ENCODE results near the gene GSN.

GSN gene

DNA sequence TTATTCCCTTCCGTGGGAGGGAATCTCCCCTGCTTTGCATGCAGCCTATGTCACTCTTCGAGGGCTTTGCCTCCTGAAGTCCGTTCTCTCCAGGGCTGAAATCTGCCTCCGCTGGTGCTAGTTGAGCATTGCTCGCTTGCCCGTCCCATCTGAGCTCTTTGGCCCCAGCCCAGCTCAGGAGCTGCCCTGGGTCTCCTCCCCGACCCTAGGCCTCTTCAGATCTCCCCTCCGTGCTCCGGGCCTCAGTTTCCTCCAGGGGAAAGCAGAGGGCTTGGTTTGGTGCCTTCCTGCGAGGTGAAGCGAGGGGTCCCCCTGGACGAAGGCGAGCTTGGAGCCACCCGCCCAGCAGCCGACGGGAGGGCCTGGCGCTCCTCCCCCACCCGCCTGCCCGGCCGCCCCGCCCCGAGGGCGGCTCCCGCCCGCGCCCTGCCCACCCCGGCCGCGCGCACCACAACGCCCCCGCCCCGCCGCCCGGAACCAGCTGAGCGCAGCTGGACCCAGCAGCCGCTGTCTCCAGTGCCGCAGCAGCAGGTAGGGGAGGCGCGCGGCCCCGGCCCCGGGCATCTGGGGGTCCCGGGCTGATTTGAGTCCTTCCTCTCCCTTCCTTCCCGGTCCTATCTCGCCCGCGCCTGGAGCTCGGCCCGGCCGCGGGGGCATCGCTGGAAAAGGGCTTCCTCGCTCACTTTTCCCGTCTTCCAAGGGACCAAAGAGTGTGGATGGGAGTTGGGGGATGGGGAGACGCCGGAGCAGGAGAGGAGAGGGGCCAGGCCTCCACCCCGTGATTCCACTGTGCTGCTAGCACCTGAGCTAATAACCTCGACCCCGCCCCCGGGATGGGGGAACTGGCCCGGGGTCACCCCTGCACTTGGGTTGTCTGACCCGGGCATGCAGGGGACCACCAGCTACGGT lies at the start of gene GSN:
Gene GSN, plus strand, starts transcription at position 474 of the 909 bp plus-strand sequence. CDS start 33,810 bp downstream, outside the sequence.
- DNase-seq (ENCODE audit: extremely low read depth, low read depth): no peak
- TF ChIP-seq, protein P1, sequence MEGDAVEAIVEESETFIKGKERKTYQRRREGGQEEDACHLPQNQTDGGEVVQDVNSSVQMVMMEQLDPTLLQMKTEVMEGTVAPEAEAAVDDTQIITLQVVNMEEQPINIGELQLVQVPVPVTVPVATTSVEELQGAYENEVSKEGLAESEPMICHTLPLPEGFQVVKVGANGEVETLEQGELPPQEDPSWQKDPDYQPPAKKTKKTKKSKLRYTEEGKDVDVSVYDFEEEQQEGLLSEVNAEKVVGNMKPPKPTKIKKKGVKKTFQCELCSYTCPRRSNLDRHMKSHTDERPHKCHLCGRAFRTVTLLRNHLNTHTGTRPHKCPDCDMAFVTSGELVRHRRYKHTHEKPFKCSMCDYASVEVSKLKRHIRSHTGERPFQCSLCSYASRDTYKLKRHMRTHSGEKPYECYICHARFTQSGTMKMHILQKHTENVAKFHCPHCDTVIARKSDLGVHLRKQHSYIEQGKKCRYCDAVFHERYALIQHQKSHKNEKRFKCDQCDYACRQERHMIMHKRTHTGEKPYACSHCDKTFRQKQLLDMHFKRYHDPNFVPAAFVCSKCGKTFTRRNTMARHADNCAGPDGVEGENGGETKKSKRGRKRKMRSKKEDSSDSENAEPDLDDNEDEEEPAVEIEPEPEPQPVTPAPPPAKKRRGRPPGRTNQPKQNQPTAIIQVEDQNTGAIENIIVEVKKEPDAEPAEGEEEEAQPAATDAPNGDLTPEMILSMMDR (IDR thresholded peaks at IDR 0.05; ENCODE audit: low read depth, low read length): peak; percentile 11

DNA sequence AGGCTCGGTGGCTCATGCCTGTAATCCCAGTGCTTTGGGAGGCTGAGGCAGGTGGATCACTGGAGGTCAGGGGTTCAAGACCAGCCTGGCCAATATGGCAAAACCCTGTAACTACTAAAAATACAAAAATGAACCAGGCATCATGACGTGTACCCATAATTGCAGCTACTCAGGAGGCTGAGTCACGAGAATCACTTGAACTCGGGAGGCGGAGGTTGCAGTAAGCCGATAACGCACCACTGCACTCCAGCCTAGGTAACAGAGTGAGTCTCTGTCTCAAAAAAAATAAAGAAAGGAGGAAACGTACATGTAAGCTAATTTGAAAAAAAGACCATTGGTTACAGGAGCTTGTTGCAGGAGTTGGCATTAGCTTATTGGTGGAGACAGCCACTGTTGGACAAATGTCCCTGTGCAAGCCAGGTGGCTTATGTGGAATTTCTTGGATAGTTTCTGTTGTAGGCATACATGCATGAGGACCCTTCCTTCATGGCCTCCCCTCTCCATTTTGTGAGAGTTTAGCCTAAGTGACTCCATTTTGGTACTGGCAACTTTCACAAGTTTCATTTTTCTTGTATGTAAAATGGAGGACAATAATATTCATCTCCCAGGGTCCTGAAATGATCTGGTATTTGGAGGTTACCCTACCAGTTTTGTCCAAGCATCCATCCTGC lies 49.5 kb upstream of the GSN start:
- TF ChIP-seq, protein P1 (IDR thresholded peaks at IDR 0.05; ENCODE audit: low read depth, low read length): no peak
- DNase-seq (ENCODE audit: extremely low read depth, low read depth): no peak

DNA sequence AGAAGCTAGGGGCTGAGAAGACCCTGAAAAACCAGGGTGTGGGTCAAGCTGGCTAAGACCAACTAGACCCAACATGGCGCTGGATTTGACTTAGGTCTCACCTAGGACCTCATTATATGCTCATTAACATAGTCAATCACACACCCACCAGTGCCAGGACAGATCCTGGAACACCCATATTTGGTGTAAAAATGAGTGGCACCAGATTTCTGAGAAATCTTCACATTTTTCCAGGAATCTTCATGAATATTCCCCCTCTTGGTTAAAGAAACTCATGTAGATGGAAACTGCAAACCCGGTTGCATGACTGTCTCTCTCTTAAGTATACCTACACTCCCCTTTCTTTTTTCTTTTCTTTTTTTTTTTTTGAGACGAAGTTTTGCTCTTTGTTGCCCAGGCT lies 48.4 kb upstream of the GSN start:
- no peak for DNase-seq (ENCODE audit: extremely low read depth, low read depth)
- TF ChIP-seq, protein P1 (IDR thresholded peaks at IDR 0.05; ENCODE audit: low read depth, low read length): no peak

DNA sequence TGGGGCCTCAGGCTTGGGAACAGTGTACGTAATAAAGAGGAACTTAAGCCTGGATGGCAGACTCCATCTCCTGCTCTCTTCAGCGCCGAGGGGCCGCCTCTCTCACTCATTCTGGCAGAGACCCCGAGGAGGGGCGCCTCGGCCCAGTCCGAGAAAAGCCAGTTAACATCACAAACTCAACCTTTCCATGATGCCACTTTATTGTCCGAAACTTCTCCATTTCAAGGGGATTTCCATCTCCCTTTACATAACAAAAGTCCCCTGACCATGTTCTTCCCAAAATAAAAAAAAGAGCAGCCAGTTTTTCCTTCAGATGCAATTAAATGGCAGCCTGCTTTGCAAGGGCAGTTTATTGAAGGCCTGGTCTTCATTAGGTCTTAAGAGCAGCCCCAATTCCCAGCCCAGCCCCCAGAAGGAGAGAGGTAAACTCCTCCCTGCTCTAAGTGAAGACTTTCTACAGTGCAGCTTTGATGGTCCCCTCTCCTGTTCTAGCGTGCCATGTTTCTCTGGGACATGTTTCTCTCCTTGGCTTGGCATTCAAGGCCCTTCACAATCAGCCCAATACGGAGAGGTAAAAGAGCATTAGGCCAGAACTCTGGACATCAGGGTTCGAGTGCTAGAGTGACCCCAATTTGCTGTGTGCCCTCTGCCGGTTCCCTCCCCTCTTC lies 46.8 kb upstream of the GSN start:
- DNase-seq (ENCODE audit: extremely low read depth, low read depth): no peak
- TF ChIP-seq, protein P1 (IDR thresholded peaks at IDR 0.05; ENCODE audit: low read depth, low read length): no peak

DNA sequence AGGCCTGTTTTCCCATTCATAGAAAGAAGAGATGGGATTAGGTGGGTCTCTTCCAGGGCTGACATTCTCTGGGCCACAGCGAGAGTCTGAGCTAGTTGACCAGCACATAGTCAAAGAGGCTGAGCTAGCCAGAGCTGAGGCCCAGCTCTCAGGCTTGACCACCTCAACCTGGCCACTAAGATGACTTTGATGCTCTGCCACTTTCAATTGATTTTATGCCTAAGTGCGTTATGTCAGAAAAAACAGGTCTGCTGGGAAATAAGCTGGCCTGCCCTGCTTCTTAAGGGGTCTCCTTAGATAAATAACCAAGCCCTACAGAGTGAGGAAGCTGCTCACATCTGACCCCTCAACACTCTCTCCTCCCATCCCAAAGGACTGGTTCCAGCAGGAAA lies 46.3 kb upstream of the GSN start:
- no peak for DNase-seq (ENCODE audit: extremely low read depth, low read depth)
- TF ChIP-seq, protein P1 (IDR thresholded peaks at IDR 0.05; ENCODE audit: low read depth, low read length): no peak

DNA sequence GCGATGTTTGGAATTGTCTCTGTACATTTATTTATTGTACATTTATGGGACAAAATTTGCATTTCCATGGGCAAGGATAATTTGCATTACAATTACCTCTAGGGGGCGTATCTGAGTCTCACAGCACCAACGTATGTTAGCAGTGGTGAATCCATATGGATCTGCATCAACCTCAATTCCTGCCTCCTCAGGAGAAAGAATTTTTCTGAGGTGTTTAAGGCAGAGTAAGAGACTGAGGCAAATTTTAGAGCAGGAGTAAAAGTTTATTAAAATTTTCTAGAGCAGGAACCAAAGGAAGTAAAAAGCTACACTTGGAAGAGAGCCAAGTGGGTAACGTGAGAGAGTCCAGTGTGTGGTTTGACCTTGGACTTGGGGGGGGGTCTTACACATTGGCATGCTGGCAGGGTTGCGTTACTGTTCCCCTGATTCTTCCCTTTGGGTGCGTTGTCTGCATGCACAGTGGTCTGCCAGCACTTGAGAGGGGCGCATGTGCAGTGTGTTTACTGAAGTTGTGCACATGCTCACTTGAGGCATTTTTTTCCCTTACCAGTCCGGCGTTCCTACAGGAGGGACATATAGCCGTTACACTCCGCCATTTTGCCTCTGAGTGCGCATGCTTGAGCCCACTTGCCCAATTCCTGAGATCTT lies 45.3 kb upstream of the GSN start:
- no peak for DNase-seq (ENCODE audit: extremely low read depth, low read depth)
- TF ChIP-seq, protein P1 (IDR thresholded peaks at IDR 0.05; ENCODE audit: low read depth, low read length): peak; percentile 64

All from AG09319 (cell line).